HL-60 (cell line): ENCODE data around the gene SLC35E4.

Source experiments
- DNase-seq, 2 experiments: peaks; one replicate each; pipeline ENCODE4 v3.0.0-alpha.2; 2010 to 2020; ENCODE audit warnings: low read depth in 1 of 2, low spot score in 1 of 2
- H3K27ac ChIP-seq: fragments of 250-450 bp; sonication (Bioruptor Pico); replicated peaks from 2 replicates; pipeline ENCODE4 v1.5.1; 2020; ENCODE audit warnings: mild to moderate bottlenecking, moderate library complexity
- H3K27me3 ChIP-seq: fragments of 250-450 bp; sonication (Bioruptor Pico); 2 replicates; pipeline ENCODE4 v1.5.1; 2021; ENCODE audit warnings: mild to moderate bottlenecking, moderate library complexity; ENCODE audit not compliant: insufficient read depth, poor library complexity, severe bottlenecking
- H3K4me3 ChIP-seq: replicated peaks from 2 replicates; pipeline ENCODE4 v1.5.1; 2011; ENCODE audit warnings: mild to moderate bottlenecking, control low read depth, low read length; ENCODE audit not compliant: insufficient read depth
- GABPA ChIP-seq: IDR thresholded peaks from 2 replicates; pipeline ENCODE4 v1.6.1; 2012; ENCODE audit warnings: low read depth
- POLR2AphosphoS5 ChIP-seq: IDR thresholded peaks from 2 replicates; pipeline ENCODE4 v1.6.1; 2012; ENCODE audit warnings: low read depth
- SPI1 ChIP-seq: IDR thresholded peaks from 2 replicates; pipeline ENCODE4 v1.6.1; 2012; ENCODE audit warnings: low read depth, mild to moderate bottlenecking, borderline replicate concordance
- TF ChIP-seq, protein P1 (sequence below): IDR thresholded peaks from one replicate; pipeline ENCODE4 v1.5.1; 2011; ENCODE audit warnings: low read length, control low read depth, inconsistent platforms; ENCODE audit not compliant: insufficient read depth
- TF ChIP-seq, protein P2 (sequence below): IDR thresholded peaks from 2 replicates; pipeline ENCODE4 v1.6.1; 2012; ENCODE audit warnings: low read depth; ENCODE audit not compliant: insufficient replicate concordance

SLC35E4 gene

GRCh38 chr22:30609260-30610185 is 26.1 kb upstream of the SLC35E4 start:
- DNase-seq, result peak; percentile 71 to 84
- H3K4me3 ChIP-seq, result no peak overlapping the region
- no peaks in the 10 kb centered on the region for H3K27me3 ChIP-seq
- no peak overlapping the region for H3K27ac ChIP-seq
- TF ChIP-seq, protein P1, sequence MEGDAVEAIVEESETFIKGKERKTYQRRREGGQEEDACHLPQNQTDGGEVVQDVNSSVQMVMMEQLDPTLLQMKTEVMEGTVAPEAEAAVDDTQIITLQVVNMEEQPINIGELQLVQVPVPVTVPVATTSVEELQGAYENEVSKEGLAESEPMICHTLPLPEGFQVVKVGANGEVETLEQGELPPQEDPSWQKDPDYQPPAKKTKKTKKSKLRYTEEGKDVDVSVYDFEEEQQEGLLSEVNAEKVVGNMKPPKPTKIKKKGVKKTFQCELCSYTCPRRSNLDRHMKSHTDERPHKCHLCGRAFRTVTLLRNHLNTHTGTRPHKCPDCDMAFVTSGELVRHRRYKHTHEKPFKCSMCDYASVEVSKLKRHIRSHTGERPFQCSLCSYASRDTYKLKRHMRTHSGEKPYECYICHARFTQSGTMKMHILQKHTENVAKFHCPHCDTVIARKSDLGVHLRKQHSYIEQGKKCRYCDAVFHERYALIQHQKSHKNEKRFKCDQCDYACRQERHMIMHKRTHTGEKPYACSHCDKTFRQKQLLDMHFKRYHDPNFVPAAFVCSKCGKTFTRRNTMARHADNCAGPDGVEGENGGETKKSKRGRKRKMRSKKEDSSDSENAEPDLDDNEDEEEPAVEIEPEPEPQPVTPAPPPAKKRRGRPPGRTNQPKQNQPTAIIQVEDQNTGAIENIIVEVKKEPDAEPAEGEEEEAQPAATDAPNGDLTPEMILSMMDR, result no peak
- TF ChIP-seq GABPA (no peak), POLR2AphosphoS5 (no peak), SPI1 (no peak)
- TF ChIP-seq, protein P2, sequence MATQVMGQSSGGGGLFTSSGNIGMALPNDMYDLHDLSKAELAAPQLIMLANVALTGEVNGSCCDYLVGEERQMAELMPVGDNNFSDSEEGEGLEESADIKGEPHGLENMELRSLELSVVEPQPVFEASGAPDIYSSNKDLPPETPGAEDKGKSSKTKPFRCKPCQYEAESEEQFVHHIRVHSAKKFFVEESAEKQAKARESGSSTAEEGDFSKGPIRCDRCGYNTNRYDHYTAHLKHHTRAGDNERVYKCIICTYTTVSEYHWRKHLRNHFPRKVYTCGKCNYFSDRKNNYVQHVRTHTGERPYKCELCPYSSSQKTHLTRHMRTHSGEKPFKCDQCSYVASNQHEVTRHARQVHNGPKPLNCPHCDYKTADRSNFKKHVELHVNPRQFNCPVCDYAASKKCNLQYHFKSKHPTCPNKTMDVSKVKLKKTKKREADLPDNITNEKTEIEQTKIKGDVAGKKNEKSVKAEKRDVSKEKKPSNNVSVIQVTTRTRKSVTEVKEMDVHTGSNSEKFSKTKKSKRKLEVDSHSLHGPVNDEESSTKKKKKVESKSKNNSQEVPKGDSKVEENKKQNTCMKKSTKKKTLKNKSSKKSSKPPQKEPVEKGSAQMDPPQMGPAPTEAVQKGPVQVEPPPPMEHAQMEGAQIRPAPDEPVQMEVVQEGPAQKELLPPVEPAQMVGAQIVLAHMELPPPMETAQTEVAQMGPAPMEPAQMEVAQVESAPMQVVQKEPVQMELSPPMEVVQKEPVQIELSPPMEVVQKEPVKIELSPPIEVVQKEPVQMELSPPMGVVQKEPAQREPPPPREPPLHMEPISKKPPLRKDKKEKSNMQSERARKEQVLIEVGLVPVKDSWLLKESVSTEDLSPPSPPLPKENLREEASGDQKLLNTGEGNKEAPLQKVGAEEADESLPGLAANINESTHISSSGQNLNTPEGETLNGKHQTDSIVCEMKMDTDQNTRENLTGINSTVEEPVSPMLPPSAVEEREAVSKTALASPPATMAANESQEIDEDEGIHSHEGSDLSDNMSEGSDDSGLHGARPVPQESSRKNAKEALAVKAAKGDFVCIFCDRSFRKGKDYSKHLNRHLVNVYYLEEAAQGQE, result no peak

DNA sequence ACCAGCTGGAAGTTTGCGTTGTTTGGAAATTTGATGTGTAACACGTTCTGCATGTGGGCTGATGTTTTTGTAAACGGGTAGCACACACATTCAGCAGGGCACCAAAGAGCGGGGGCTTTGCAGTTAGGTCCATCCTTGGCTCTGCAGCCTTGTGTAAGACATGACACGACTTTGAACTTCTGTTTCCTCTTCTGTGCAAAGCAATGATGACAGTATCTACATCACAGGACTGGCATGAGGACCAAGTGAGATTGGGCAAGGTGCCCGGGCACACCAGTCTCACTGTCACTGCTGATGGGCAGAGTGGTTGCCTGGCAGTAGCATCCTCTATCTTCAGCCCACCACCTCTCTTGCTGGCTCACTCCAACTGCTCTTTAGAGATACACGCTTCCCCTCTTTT is 25.3 kb upstream of the SLC35E4 start:
- Histone ChIP-seq H3K27ac (no peak overlapping the region), H3K27me3 (no peaks in the 10 kb centered on the region), H3K4me3 (no peak overlapping the region)
- no peak for TF ChIP-seq SPI1
- no peak for TF ChIP-seq POLR2AphosphoS5
- DNase-seq, result peak; percentile 67 to 71

GRCh38 chr22:30611197-30611596 is 24.4 kb upstream of the SLC35E4 start:
- no peak for DNase-seq
- Histone ChIP-seq H3K27ac (no peak overlapping the region), H3K27me3 (no peaks in the 10 kb centered on the region), H3K4me3 (no peak overlapping the region)
- no peak for TF ChIP-seq POLR2AphosphoS5

- DNase-seq, result no peak
- no peak overlapping the region for H3K27ac ChIP-seq
- no peaks in the 10 kb centered on the region for H3K27me3 ChIP-seq
- TF ChIP-seq GABPA (no peak), SPI1 (no peak), POLR2AphosphoS5 (no peak)
- TF ChIP-seq, protein P1, result no peak
- H3K4me3 ChIP-seq, result no peak overlapping the region
These were observed 22.8 kb upstream of the SLC35E4 start for GRCh38 chr22:30612789-30613188.

DNA sequence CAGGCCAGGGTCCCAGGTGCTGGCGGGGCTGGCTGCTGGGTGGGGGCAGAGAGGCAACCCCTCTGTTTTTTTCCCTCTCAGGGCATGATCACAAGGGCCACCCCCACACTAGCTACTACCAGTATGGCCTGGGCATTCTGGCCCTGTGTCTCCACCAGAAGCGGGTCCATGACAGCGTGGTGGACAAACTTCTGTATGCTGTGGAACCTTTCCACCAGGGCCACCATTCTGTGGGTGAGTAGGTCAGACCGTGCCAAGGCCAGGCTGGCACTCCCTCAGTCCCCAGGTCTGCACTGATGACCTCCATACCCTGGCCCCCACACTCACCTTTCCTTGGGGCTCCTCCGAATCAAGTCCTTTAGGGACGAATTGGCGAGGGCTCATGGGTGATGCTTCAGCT is 21.3 kb upstream of the SLC35E4 start:
- no peaks in the 10 kb centered on the region for H3K27me3 ChIP-seq
- H3K27ac ChIP-seq, result no peak overlapping the region
- DNase-seq, result no peak
- TF ChIP-seq SPI1 (no peak), POLR2AphosphoS5 (no peak)
- TF ChIP-seq, protein P1, result no peak
- TF ChIP-seq, protein P2, result no peak
- H3K4me3 ChIP-seq, result no peak overlapping the region
